ENCODE data around the gene NOTUM. TPM values are rescaled to one million over a fixed set of nuclear protein-coding genes. Genes with fewer than 3 reads are reported as not detected.
A peak's percentile ranks its signal among the peaks of the same experiment; 100 is the strongest.

NOTUM gene
- polyA plus RNA-seq, 6 donors from 2014 or later = not detected

- Mint-ChIP-seq H3K4me3 (peak overlapping the region in 7 of 8 donors; percentile 26 to 83 (median 65)), H3K4me1 (peaks cover 17 to 25% (median 23%) of the 10 kb centered on the region in 3 donors), H3K36me3 (no peaks in the 10 kb centered on the region), H3K27me3 (no peaks in the 10 kb centered on the region), H3K9me3 (no peaks in the 10 kb centered on the region), H3K27ac (peak overlapping the region in 3 of 6 donors; percentile 24 to 42 (median 32))
- no peak for DNase-seq
- ATAC-seq (ENCODE audit: low read depth in 2 of 2) = no peak
These were observed 48.3 kb downstream of the NOTUM start for GRCh38 chr17:81912441-81913309.

DNA sequence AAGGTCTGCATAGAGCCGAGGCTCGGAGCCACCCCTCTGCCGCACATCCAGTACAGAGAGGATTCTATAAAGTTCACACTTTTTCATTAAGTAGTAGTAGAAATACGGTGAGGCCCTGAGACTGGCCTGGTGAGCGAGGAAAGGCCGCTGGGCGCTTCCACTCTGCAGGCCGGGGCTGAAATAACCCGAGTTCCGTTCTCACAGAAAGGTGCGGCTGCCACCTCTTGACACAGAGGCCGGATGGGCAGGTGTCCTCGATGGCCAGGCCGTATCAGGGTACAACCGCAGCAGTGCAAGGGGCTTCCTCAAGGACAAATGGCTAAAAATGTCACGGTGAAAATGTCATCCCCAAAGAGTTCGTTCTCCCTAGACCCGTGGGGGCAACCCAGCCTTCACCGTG, 49.0 kb downstream of the NOTUM start:
- Mint-ChIP-seq H3K4me3 (peak overlapping the region; percentile 61 to 88 (median 74)), H3K27ac (peak overlapping the region in 1 of 6 donors; percentile 43), H3K27me3 (no peaks in the 10 kb centered on the region), H3K36me3 (no peaks in the 10 kb centered on the region), H3K9me3 (no peaks in the 10 kb centered on the region), H3K4me1 (peaks cover 14 to 20% (median 18%) of the 10 kb centered on the region in 3 donors)
- ATAC-seq (ENCODE audit: low read depth in 2 of 2) (no peak), DNase-seq (no peak)

DNA sequence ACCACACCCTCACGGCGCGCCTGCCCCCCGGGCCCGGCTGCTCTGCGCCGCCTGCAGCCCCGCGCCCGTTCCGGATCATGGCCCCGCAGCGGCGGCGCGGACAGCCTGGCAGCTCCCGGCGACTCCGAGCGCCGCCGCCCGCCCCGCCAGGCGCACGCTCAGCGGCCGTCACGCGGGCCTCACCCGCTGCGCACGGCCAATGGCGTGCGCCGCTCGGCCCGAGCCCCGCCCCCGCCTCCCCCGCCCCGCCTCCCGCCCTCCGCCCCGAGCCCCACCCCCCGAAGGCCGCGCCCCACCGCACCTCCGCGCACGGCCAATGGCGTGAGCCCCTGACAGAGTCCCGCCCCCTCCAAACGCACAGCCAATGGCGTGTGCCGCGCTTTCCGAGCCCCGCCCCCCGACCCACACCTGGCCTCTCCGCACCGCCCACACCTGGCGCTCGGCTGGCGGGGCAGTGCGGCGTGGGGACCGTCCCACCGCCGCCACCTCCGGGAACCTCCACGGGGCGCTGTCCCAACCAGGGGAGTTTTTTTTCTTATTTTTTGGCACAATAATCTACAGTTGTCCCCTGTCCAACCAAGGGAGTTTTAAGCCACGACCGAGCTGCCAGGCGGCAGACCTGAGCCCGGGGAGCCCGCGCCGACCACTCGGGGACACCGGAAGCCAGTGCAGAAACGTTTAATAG, 49.6 kb downstream of the NOTUM start, which contains the start of gene PCYT2:
Gene PCYT2, minus strand, starts transcription at position 123 of the 685 bp plus-strand sequence. Its CDS starts 44 bp downstream, at position 79.
- Mint-ChIP-seq H3K27me3 (no peaks in the 10 kb centered on the region), H3K36me3 (no peaks in the 10 kb centered on the region), H3K4me1 (peaks cover 10 to 16% (median 13%) of the 10 kb centered on the region in 3 donors), H3K4me3 (peak within 1 kb of the TSS; percentile 76 to 91 (median 87)), H3K27ac (peak within 1 kb of the TSS; percentile 25 to 89 (median 75)), H3K9me3 (no peaks in the 10 kb centered on the region)
- DNase-seq = peak; percentile 89
- peak; percentile 92 to 93 for ATAC-seq (ENCODE audit: low read depth in 2 of 2)

DNA sequence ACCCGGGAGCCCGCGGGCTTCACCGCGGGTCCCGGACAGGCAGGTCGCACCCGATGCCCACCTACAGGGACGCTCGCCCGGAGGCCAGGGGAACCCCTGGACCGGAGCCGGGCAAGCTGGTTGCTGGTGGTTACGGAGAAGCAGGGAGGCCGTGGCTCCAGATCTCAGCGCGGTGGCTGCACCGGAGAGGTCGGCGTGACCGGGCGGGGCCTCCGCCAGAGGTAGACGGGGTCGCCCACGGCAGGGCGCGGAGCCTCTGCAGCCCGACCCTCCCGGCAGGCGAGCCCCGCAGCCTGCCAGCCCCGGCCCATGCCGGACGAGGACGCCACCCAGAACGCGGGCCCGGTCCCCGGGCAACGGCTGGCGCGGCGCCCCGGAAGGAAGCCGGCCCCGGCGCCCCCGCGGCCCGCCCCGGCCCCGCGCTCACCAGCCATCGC, 50.1 kb downstream of the NOTUM start:
- Mint-ChIP-seq H3K27me3 (no peaks in the 10 kb centered on the region), H3K27ac (peak overlapping the region in 2 of 6 donors; percentile 67 to 83), H3K4me1 (peaks cover 5 to 13% (median 9%) of the 10 kb centered on the region in 3 donors), H3K9me3 (no peaks in the 10 kb centered on the region), H3K36me3 (no peaks in the 10 kb centered on the region), H3K4me3 (peak overlapping the region; percentile 75 to 91 (median 87))
- ATAC-seq (ENCODE audit: low read depth in 2 of 2) (peak in 1 of 2 donors; percentile 17), DNase-seq (no peak)

DNA sequence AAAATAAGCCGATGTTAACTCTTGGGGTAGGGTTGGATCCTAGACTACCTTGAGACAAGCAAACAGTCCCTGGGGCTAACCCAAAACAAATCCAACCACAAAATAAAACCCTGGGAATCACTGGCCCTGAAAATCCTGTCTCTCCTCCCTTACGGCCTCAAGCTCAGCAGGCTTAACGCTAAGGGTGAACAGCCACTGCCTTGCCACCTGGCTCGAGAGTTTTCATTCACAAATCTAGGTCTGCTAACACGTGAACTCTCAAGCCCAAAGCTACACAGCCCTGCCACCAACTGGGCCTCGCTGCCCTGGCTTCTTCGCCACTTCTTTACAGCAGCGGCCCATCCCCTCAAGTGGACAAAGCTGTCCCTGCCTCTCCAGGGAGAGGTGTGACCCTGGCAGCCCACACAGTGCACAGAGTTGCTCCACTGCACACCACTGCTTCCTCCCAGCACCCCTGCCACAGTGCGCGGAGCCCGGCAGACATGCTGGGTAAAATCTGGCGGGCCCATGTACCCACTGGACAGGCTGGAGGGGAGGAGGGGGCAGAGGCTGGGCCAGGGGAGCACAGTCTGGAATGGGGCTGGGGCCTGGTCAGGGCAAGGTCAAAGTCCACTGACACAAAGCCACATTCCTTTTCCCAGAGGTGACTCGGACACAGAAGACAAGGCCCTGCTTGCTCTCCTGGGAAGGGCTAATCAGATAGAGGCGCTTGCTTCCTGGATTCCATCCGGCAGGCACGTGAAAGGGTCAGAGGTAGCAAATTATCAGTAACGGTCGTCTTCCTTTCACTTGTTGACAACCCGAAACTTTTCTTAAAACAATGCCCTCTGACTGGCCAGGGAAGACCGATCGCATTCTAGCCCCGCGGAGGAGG, 50.8 kb downstream of the NOTUM start:
- Mint-ChIP-seq H3K27me3 (no peaks in the 10 kb centered on the region), H3K4me1 (peaks cover 2 to 8% (median 5%) of the 10 kb centered on the region in 3 donors), H3K27ac (peak overlapping the region in 5 of 6 donors; percentile 63 to 89 (median 83)), H3K36me3 (no peaks in the 10 kb centered on the region), H3K9me3 (no peaks in the 10 kb centered on the region), H3K4me3 (peak overlapping the region; percentile 75 to 91 (median 87))
- ATAC-seq (ENCODE audit: low read depth in 2 of 2) (no peak), DNase-seq (no peak)

DNA sequence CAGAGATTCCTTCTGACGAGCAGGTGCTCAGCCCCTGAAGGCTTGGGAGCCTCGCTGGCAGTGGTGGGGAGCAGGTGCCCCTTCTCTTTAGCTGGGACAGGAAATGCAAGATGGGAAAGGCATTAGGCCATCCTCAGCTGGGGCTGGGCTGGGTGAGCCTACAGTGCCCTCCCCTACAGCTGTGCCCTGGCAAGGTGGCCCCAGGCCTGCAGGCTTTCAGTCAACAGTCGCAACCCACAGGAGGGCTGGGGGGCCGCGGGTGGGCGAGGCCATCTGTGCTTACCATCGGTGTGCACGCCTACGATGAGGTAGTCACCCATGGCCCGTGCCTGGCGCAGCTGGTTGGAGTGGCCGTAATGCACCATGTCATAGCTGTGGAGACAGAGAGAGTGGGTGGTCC, 51.8 kb downstream of the NOTUM start:
- H3K9me3 Mint-ChIP-seq = no peaks in the 10 kb centered on the region
- DNase-seq (no peak), ATAC-seq (ENCODE audit: low read depth in 2 of 2) (no peak)
- no peaks in the 10 kb centered on the region for H3K27me3 Mint-ChIP-seq
- H3K36me3 Mint-ChIP-seq = no peaks in the 10 kb centered on the region
- peaks cover 2 to 6% (median 2%) of the 10 kb centered on the region in 3 donors for H3K4me1 Mint-ChIP-seq
- H3K27ac Mint-ChIP-seq = no peak overlapping the region
- peak overlapping the region in 5 of 8 donors; percentile 15 to 91 (median 75) for H3K4me3 Mint-ChIP-seq

DNA sequence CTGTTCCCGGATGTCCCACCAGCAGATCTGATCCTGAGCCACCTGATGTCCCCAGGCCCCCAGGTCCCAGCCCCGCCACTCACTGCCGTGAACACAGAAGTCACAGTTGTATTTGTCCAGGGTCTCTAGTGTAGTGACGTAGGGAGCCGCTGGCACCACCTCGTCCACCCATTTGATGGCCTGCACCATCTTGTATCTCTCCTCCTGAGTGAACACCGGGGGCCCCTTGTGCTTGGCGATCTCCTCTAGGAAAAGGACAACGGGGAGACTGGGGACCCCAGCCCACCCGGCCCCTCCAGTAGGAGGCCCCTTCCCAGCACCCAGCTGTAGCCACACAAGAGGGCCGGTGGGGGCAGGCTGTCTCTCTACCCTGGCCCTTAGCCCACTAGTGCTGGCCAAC, 52.2 kb downstream of the NOTUM start:
- no peaks in the 10 kb centered on the region for H3K36me3 Mint-ChIP-seq
- no peak overlapping the region for H3K27ac Mint-ChIP-seq
- no peak overlapping the region for H3K4me3 Mint-ChIP-seq
- no peaks in the 10 kb centered on the region for H3K9me3 Mint-ChIP-seq
- DNase-seq (no peak), ATAC-seq (ENCODE audit: low read depth in 2 of 2) (no peak)
- peaks cover 2 to 6% (median 2%) of the 10 kb centered on the region in 3 donors for H3K4me1 Mint-ChIP-seq
- H3K27me3 Mint-ChIP-seq = no peaks in the 10 kb centered on the region

DNA sequence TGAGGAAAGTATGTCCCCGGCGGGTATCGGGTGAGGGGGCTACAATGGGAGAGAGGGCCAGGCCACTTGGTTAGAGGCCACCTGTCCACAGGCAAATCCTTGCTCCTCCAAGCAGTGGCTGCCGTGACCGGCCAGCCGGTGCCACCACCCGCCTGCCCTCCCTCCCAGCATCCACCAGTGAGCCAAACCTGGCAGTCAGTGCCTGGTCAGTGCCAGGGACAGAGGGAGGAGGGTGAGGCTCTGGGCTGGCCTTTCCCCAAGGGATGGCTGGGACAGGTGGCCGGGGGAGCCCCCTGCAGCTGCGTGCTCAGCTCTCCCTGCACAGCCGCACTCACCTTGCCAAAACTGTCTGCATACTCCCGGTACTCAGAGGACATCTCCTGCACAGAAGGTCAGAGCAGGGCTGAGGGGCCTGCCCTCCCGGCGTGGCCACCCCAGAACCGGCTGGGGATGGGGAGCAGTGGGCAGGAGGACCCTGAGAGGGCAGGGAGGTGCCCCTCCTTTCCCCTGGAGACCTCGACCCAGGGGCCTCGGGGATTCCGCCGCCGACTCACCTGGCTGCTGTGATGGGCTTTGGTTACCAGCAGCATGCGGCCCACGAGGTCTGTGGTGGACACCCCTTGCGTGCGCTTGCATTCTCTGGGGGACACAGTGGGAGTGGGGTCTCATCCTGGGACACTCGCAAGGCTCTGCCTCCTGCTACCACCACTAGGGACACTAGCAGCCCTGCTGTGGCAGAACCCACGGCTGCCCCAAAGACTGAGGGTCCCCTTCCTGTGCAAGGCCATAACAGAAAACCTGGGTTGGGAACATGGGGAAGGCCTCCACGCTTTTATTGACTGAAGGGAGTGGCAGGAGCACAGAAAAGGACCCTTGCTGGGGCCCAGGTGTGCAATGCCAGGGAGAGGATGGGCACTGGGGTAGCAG, 53.5 kb downstream of the NOTUM start:
- Mint-ChIP-seq H3K4me3 (no peak overlapping the region), H3K9me3 (no peaks in the 10 kb centered on the region), H3K27ac (no peak overlapping the region), H3K36me3 (no peaks in the 10 kb centered on the region), H3K4me1 (peaks cover 0 to 6% (median 2%) of the 10 kb centered on the region in 3 donors), H3K27me3 (no peaks in the 10 kb centered on the region)
- DNase-seq (no peak), ATAC-seq (ENCODE audit: low read depth in 2 of 2) (no peak)

DNA sequence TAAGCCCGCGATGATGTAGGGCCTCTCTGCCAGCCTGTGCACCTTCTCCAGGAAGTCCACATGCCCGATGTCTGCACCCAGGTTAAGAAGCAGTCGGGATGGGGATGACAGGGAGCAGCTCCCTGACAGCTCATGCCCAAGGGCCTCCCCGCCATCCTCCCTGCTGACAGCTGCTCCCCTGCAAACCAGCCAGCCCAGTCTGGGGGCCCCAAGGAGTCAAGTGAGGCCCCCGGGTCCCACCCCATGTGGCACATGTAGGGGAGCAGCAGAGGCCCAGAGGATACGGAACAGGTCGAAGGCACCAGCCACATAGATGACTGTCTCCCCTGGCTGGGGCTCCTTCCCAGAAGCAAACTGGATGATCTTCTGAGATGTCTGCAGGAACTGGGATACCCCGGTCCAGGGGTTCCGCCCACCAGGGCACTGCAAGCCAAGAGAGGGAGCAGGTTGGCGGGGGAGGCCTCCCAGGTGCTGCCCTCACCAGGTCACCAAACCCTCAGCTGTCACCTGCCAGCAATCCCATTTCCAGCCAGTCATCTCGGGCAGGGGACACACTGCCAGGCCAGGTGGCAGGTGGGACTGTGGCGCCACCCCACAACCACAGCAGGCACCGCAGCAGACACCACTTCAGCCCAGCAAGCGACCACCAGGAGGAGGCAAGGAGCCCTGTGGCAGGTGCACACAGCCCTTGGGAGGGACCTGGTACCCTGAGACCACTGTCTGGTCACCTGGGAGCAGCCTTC, 54.3 kb downstream of the NOTUM start:
- DNase-seq = no peak

GRCh38 chr17:81905993-81906392, 55.0 kb downstream of the NOTUM start:
- ATAC-seq (ENCODE audit: low read depth in 2 of 2) = no peak
- peaks cover 4 to 7% (median 4%) of the 10 kb centered on the region in 3 donors for H3K4me1 Mint-ChIP-seq
- H3K27me3 Mint-ChIP-seq = peaks cover 4 to 7% (median 6%) of the 10 kb centered on the region in 3 donors
- H3K36me3 Mint-ChIP-seq = peaks cover under 1 to 3% of the 10 kb centered on the region in 2 donors
- H3K27ac Mint-ChIP-seq = no peak overlapping the region
- H3K9me3 Mint-ChIP-seq = no peaks in the 10 kb centered on the region
- DNase-seq = no peak
- H3K4me3 Mint-ChIP-seq = no peak overlapping the region

More for the DNA sequence above, 54.3 kb downstream of the NOTUM start:
- no peak overlapping the region for H3K4me3 Mint-ChIP-seq
- H3K27ac Mint-ChIP-seq = no peak overlapping the region
- H3K9me3 Mint-ChIP-seq = no peaks in the 10 kb centered on the region
- peaks cover 0 to under 1% (median 0%) of the 10 kb centered on the region in 3 donors for H3K27me3 Mint-ChIP-seq
- peaks cover 0 to 2% (median 2%) of the 10 kb centered on the region in 3 donors for H3K4me1 Mint-ChIP-seq
- no peaks in the 10 kb centered on the region for H3K36me3 Mint-ChIP-seq
- no peak for ATAC-seq (ENCODE audit: low read depth in 2 of 2)

GRCh38 chr17:81905424-81905875, 55.5 kb downstream of the NOTUM start:
- Mint-ChIP-seq H3K36me3 (peaks cover 5 to 9% of the 10 kb centered on the region in 2 donors), H3K9me3 (no peaks in the 10 kb centered on the region), H3K27ac (no peak overlapping the region), H3K4me3 (no peak overlapping the region), H3K27me3 (peaks cover 7 to 12% (median 12%) of the 10 kb centered on the region in 3 donors), H3K4me1 (peaks cover 6 to 9% (median 8%) of the 10 kb centered on the region in 3 donors)
- DNase-seq = no peak
- no peak for ATAC-seq (ENCODE audit: low read depth in 2 of 2)

Measured in naive B cell (primary cell).